Sigmoid colon (tissue), 4 donors: ENCODE data around the gene GRIP1.

Experiments
- EP300 ChIP-seq, 4 donors: sonication (generic); formaldehyde crosslinking; IDR thresholded peaks; one replicate each; pipeline ENCODE4 v1.6.1; 2017; ENCODE audit warnings: antibody characterized with exemption in 4 of 4
- POLR2A ChIP-seq, 2 donors: fragments of 450-650 bp; IDR thresholded peaks; one replicate each; pipeline ENCODE4 v1.6.1; 2016; ENCODE audit warnings: antibody characterized with exemption in 2 of 2, mild to moderate bottlenecking in 2 of 2, moderate library complexity in 2 of 2
- POLR2AphosphoS5 ChIP-seq, 4 donors: sonication (generic); formaldehyde crosslinking; IDR thresholded peaks; one replicate each; pipeline ENCODE4 v1.6.1; 2017; ENCODE audit warnings: antibody characterized with exemption in 4 of 4
- TF ChIP-seq, protein P1 (sequence below), 4 experiments: fragments of 450-650 bp in 3 of 4; fragments of 200-600 bp in 1 of 4; IDR thresholded peaks; one replicate each; pipeline ENCODE4 v1.5.1; 2016 to 2019; ENCODE audit warnings: antibody characterized with exemption in 4 of 4, mild to moderate bottlenecking in 3 of 4, moderate library complexity in 2 of 4

DNA sequence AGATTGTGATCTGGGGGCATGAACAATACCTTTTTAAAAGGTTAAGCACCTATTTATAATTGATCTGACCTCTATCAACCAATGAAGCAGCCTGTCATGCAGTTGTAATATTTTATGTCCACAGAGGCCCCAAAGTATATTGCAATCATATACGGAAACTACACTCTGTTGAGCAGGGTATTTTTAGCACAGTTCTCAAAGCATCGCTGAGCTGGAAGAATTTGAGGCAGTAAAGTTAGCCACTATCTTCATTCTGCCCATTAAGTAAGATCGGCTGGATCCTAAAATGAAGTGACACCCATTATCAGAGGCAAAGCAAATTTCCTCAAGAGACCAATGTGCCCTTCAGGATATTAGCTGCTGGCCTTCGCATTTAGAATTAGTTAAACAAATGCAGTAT is 47.7 kb upstream of the GRIP1 start:
- TF ChIP-seq, protein P1, sequence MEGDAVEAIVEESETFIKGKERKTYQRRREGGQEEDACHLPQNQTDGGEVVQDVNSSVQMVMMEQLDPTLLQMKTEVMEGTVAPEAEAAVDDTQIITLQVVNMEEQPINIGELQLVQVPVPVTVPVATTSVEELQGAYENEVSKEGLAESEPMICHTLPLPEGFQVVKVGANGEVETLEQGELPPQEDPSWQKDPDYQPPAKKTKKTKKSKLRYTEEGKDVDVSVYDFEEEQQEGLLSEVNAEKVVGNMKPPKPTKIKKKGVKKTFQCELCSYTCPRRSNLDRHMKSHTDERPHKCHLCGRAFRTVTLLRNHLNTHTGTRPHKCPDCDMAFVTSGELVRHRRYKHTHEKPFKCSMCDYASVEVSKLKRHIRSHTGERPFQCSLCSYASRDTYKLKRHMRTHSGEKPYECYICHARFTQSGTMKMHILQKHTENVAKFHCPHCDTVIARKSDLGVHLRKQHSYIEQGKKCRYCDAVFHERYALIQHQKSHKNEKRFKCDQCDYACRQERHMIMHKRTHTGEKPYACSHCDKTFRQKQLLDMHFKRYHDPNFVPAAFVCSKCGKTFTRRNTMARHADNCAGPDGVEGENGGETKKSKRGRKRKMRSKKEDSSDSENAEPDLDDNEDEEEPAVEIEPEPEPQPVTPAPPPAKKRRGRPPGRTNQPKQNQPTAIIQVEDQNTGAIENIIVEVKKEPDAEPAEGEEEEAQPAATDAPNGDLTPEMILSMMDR (IDR thresholded peaks at IDR 0.05), result no peak
- TF ChIP-seq POLR2AphosphoS5 (IDR thresholded peaks at IDR 0.05), result no peak
- no peak for TF ChIP-seq POLR2A (IDR thresholded peaks at IDR 0.05)
- no peak for TF ChIP-seq EP300 (IDR thresholded peaks at IDR 0.05)
